NCI-H226 (cell line): Measurements from ENCODE around the gene TPST1.
"Not testable (repeated sequence)": the region's sequence is repeated elsewhere in the genome, so short reads cannot be mapped to it uniquely, and the experiment has no call there.

ENCODE experiments used
- DNase-seq: peaks from one replicate; pipeline ENCODE4 v3.0.0-alpha.2; 2015

The TPST1 gene

GRCh38 chr7:66189695-66190503 lies 15.2 kb upstream of the TPST1 start:
- DNase-seq, result no peak

GRCh38 chr7:66190504-66190857 lies 14.7 kb upstream of the TPST1 start:
- no peak for DNase-seq

DNA sequence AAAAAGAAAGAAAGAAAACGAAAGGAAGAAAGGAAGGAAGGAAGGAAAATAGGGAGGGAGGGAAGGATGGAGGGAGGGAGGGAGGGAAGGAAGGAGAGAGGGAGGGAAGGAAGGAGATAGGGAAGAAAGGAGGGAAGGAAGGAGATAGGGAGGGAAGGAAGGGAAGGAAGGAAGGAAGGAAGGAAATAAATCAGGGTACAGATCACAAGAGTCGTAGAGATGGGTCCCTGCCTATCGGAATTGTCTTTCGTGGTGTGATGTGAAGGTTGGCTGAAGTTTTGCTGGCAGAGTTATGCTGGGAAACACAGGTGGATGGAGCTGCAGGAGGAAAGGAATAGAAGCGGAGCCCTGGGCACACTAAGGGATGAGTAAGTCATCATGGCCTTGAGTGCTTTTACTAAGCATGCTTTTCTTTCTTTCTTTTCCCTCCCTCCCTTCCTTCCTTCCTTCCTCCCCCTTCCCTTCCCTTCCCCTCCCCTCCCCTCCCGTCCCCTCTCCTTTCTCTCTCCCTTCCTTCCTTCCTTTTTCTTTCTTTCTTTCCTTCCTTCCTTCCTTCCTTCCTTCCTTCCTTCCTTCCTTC lies 11.9 kb upstream of the TPST1 start:
- no peak for DNase-seq

GRCh38 chr7:66198469-66198868 lies 6.7 kb upstream of the TPST1 start:
- no peak for DNase-seq

DNA sequence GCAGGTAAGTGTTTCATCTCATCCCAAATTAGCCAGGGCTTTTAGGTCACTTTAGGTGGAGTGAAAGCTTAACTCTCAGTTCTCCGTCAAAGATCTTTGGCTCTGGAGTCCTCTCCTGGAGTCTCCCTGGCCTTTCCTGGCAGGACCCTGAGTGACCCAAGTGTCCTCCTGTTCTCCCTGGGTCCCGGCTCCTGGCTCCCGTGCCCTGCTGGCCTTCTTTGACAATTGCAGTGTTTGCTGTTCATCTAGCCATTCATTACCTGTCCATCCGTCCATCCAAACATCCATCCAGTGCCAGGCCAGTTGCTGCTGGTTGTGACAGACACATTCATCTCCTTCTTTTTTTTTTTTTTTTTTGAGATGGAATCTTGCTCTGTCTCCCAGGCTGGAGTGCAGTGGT lies 6.2 kb upstream of the TPST1 start:
- no peak for DNase-seq

GRCh38 chr7:66202441-66202840 lies 2.7 kb upstream of the TPST1 start:
- DNase-seq, result no peak

GRCh38 chr7:66205741-66206090 lies 582 bp downstream of the TPST1 start:
- DNase-seq, result no peak

- no peak for DNase-seq
Observed at GRCh38 chr7:66206119-66206933, 1.2 kb downstream of the TPST1 start.

GRCh38 chr7:66206934-66207240 lies 1.8 kb downstream of the TPST1 start:
- DNase-seq, result no peak

GRCh38 chr7:66207540-66207939 lies 2.4 kb downstream of the TPST1 start:
- no peak for DNase-seq

GRCh38 chr7:66211429-66211828 lies 6.3 kb downstream of the TPST1 start:
- DNase-seq, result no peak

DNA sequence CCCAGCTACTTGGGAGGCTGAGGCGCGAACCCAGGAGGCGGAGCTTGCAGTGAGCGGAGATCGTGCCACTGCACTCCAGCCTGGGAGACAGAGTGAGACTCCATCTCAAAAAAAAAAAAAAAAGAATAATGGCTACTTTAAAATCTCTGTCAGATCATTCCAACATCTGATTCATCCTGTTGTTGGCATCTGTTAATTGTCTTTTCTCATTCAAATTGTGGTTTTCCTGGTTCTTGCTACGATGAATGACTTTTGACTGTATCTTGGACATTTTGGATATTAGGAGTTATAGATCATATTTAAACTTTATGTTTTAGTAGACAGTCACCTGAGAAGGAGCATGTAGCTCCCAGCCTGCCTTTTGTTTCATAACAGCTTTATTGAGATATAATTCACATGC lies 8.5 kb downstream of the TPST1 start:
- no peak for DNase-seq

GRCh38 chr7:66216687-66217086 lies 11.6 kb downstream of the TPST1 start:
- DNase-seq, result no peak

- no peak for DNase-seq
Observed at GRCh38 chr7:66219805-66220204, 14.7 kb downstream of the TPST1 start.

- no peak for DNase-seq
Observed at GRCh38 chr7:66221442-66221841, 16.3 kb downstream of the TPST1 start.

DNA sequence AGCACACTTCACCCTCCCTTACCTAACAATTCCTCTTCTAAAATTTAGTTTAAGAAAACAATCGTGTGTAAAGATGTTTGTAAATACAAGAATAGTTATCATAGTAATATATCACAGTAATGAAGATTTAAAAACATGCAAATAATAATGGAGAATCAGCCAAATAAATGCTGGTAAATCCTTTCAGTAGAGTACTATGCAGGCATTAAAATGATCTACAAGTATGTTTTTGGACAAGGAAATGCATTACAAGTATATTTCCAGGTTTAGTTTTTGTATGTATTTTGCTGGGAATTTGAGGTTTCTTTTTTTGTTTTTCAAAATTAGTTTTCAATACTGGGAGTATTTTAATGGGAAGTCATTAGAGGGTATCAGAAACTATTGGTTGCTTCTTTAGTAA lies 22.7 kb downstream of the TPST1 start:
- no peak for DNase-seq

- DNase-seq, result not testable (repeated sequence)
Observed at GRCh38 chr7:66231326-66232216, 26.4 kb downstream of the TPST1 start.

GRCh38 chr7:66233638-66234037 lies 28.5 kb downstream of the TPST1 start:
- DNase-seq, result no peak

GRCh38 chr7:66236713-66237303 lies 31.7 kb downstream of the TPST1 start:
- DNase-seq, result no peak

- no peak for DNase-seq
Observed at GRCh38 chr7:66237906-66238772, 33.0 kb downstream of the TPST1 start.

GRCh38 chr7:66238773-66239466 lies 33.8 kb downstream of the TPST1 start:
- DNase-seq, result no peak
